Measurements from ENCODE around the gene SNX3. TPM values are rescaled to one million over a fixed set of nuclear protein-coding genes. Genes with fewer than 3 reads are reported as not detected.

Gene SNX3
- polyA plus RNA-seq, 4 donors = 238 to 277 (median 270) TPM

DNA sequence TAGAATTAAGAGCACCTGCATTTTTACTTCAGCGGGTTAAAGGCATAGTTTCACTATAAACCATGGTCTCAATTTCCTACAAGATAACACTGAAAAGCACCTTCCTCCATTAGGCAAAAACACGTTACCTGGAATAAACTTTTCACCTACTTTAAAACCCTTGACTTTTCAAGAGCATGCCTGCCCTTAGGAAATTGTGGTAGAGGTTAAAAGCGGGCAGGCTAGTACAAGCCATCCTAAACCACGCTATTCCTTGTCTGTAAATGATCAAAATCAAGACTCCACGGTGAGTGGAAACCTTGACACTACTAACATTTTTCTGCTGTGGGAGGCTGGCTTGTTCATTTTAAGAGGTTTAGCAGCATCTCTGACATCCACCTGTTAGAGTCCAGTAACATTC is 51.1 kb downstream of the SNX3 start:
- no peak for DNase-seq (ENCODE audit: low read depth in 4 of 4, low spot score in 3 of 4)

- no peak for DNase-seq (ENCODE audit: low read depth in 4 of 4, low spot score in 3 of 4)
These were observed 53.8 kb downstream of the SNX3 start for GRCh38 chr6:108207013-108207412.

DNA sequence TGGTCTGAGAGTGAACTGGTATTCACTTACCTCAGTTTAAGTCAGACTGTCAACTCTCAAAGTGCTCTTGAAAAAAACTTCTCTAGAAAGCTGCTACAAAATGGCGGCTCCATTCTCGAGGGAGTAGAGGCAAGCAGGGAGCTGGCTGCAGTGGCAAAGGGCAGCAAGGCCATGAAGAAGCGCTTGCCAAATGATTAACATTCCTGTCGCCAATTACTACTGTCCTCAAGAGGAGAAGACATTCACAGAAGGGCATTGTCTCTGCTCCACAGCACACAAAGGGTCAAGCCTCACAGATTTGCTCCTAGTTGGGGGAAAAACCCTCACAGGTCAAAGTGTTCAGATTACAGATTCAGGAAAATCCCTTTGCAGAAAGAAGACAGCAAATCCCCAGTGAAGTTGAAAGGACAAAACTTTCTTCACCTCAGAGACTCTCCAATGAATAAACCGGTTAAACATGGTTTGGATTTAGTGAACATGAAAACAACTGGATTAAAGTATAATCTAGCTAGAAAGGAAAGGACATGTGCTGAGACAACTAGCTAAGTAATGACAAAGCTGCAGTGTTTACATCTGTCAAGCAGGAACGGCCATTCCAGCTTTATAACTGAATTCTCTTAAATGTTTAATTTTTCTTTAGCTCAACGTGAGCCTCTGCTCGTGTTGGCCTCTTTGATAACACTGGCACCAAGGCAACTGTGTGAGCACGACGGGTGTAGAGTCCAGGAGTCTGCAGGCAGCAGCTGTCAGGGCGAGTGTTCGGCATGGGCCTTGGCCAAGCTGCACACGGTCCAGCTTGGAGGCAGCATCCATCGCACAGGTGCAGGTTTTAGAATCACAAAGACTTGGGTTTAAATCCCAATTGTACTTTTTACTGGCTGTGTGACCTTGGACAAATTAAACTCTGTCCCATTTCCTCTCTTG is 57.4 kb downstream of the SNX3 start:
- DNase-seq (ENCODE audit: low read depth in 4 of 4, low spot score in 3 of 4) = no peak

DNA sequence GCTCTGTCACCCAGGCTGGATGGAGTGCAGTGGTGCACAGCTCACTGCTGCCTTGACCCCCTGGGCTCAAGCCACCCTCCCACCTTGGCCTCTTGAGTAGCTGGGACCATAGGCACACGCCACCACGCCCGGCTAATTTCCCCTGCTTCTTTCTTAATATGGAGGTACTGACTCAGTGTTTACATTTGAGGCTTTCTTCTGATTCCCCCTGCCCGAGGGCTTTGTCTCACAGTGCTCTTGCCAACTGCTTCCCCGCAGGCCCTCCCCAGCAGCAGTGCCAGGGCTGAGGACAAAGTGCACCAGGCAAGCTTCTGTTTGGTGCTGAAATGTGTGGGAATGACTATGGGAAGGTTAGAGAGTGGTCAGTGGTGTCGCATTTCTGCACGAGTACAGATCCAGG is 60.2 kb downstream of the SNX3 start:
- DNase-seq (ENCODE audit: low read depth in 4 of 4, low spot score in 3 of 4) = no peak

- no peak for DNase-seq (ENCODE audit: low read depth in 4 of 4, low spot score in 3 of 4)
These were observed 60.7 kb downstream of the SNX3 start for GRCh38 chr6:108200186-108200585.

- DNase-seq (ENCODE audit: low read depth in 4 of 4, low spot score in 3 of 4) = no peak
These were observed 61.9 kb downstream of the SNX3 start for GRCh38 chr6:108198761-108199498.

- DNase-seq (ENCODE audit: low read depth in 4 of 4, low spot score in 3 of 4) = no peak
These were observed 65.6 kb downstream of the SNX3 start for GRCh38 chr6:108195209-108195608.

- DNase-seq (ENCODE audit: low read depth in 4 of 4, low spot score in 3 of 4) = no peak
These were observed 66.3 kb downstream of the SNX3 start for GRCh38 chr6:108194503-108194902.

DNA sequence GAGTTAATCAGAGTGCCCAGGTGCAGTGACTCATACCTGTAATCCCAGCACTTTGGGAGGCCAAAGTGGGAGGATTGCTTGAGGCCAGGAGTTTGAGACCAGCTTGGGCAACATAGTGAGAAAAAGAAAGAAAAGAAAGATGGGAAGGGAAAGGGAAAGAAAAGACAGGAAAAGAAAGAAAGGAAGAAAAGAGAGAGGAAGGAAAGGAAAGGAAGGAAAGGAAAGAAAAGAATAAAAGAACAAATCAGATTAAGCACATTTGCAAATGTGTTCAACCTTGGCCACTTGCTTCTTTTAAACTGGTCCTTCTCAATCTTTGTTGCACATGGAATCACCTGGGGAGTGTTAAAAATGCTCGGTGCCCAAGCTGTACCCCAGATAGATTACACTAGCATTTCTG is 67.0 kb downstream of the SNX3 start:
- DNase-seq (ENCODE audit: low read depth in 4 of 4, low spot score in 3 of 4) = no peak

GRCh38 chr6:108193131-108193530 is 67.7 kb downstream of the SNX3 start:
- DNase-seq (ENCODE audit: low read depth in 4 of 4, low spot score in 3 of 4) = no peak

- DNase-seq (ENCODE audit: low read depth in 4 of 4, low spot score in 3 of 4) = no peak
These were observed 73.3 kb downstream of the SNX3 start for GRCh38 chr6:108187519-108187918.

DNA sequence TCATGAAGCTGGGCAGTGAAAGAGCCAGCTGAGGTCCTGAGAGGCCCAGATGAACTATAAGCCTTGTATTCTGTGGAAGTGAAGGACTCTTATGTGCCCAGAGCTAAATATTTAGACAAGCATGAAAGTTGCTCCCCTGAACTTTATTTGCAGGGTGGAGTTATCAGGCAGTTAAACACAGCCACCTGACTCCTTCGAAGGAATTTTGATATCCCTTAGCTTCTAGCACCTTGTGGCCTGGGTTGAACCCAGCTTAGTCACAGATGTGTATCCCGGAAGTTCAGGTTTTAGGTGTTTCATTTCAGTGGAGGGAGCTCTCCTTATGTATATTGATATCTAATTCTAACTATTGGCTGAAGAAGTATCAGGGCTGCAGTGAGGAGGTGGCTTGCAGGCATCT is 74.6 kb downstream of the SNX3 start:
- no peak for DNase-seq (ENCODE audit: low read depth in 4 of 4, low spot score in 3 of 4)

- no peak for DNase-seq (ENCODE audit: low read depth in 4 of 4, low spot score in 3 of 4)
These were observed 80.1 kb downstream of the SNX3 start for GRCh38 chr6:108180776-108181175.

DNA sequence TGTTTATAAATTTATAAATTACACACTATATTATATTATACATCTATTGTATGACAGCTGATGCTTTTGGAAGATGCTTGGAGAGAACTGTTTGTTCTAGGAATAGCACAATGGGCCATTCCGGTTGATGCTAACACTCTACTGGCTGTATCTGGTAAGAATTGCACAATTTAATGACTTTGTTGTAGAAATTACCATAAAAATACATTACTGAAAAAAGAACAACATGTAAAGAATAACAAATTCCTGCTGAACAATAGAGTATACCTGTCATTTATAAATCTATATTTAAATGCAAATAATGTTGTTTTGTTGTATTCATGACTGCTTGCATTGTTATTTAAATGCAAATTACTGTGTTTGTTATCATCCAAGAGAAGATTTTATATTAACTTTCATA is 80.6 kb downstream of the SNX3 start:
- DNase-seq (ENCODE audit: low read depth in 4 of 4, low spot score in 3 of 4) = no peak

- no peak for DNase-seq (ENCODE audit: low read depth in 4 of 4, low spot score in 3 of 4)
These were observed 81.1 kb downstream of the SNX3 start for GRCh38 chr6:108179741-108180140.

DNA sequence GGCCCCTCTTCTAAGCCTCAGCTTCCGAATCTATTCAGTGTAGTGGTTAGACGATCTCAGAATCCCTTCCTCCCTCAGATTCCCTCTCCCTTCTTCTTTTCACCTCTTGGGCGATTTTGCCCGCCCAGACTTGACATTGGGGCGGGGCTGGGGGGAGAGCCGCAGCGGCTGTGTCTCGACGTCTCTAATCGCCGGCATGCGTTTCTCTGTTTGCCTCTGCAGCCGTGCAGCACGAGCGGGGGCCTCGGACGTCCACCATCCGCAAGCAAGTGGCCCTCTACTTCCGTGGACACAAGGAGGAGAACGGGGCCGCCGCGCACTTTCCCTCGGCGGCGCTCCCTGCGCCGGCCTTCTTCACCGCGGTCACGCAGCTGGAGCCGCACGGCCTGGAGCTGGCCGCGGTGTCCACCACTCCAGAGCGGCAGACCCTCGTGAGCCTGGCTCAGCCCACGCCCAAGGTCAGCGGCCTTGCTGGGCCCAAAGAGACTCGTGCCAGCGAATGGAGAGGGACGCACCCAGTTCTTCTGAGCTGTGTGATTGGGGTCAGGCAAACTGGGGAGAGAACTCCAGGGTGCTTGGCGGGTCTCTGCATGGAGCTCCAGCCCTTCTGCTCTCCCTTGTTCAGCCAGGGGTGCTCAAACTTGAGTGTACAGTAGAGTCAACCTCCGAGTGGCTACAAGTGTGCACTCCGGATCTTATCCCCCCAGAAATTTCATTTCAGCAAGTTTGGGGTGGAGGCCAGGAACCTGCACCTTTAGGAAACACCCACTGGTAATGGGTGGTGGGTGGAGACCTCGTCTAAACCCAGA is 84.4 kb downstream of the SNX3 start:
- DNase-seq (ENCODE audit: low read depth in 4 of 4, low spot score in 3 of 4) = no peak

DNA sequence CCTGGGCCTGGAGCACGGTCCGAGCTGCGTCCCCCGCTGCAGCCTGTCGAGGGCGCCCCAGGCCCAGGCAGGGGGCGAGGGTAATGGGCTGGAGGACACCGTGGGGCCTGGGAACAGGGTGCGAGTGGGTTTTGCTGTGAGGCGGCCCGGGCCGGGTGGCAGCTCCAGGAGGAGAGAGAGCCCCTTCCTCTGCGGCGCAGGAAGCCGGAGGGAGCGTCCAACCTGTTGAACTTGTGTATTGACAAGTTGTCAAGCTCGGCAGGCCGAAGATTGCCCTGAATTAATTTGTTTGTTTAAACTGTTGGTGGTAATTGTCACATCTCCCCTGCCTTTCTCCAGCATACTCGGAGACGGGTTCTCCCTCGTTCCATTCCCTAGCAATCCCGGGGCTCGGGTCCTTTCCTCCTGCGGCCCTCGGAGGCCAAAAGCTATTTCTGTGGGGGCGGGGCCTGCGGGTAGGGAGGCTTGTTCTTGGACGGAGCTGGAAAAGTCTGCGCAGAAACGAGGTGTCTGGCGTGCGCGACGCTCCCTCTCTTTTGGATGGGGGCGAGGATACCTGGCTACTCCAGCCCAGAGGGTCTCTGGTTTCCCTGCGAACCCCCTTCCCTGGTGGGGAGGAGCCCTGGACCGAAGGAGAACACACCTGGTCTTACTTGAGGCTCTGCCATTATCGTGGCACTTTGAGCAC is 85.1 kb downstream of the SNX3 start:
- no peak for DNase-seq (ENCODE audit: low read depth in 4 of 4, low spot score in 3 of 4)

GRCh38 chr6:108175176-108175591 is 85.7 kb downstream of the SNX3 start:
- no peak for DNase-seq (ENCODE audit: low read depth in 4 of 4, low spot score in 3 of 4)

DNA sequence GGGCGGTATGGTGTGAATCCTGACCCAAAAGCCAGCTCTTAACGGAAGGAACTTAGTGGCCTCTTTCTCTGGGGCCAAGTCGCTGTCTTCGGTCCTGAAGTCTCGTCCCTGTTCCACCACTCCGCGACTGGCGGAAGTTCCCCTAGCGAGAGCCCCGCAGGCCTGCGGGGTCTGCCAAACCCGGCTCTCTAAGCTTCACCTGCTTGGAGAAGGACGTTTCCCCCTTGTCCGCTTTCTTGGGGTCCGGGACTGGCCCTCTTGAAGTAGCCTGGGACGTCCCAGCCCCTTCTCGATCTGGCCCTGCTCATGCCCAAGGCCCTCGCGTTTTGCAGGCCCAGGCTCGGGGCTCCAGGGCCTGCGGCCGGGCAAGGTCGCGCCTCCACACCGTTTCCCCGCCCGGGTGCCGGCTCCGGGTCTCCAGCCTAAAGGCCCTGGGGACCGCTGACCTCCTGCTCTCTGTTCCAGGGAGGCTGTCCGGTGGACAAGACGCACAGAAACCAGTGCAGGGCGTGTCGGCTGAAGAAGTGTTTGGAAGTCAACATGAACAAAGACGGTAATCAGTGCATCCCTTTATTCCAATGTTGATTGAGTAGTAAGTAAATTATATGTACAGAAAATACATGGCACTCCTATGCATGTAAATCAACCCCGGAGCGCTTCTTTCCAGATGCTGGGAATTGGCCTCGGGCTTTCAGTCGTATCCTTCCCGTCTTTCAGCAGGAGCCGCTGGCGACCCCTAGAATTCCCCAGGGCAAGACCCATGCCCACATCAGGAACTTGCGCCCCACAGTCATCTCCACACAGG is 86.3 kb downstream of the SNX3 start:
- DNase-seq (ENCODE audit: low read depth in 4 of 4, low spot score in 3 of 4) = peak in 3 of 4 donors; percentile 52 to 58 (median 56)
